Testis (tissue), 3 donors: ENCODE results near the gene IGF2R. TPM values are rescaled to one million over a fixed set of nuclear protein-coding genes. Genes with fewer than 3 reads are reported as not detected.
"Not testable (repeated sequence)": the region's sequence is repeated elsewhere in the genome, so short reads cannot be mapped to it uniquely, and the experiment has no call there.

Source experiments
- DNase-seq: peaks from one replicate; pipeline ENCODE4 v3.0.0-alpha.2; 2019
- H3K27ac ChIP-seq, 2 donors: fragments of 200-600 bp; sonication (generic); one replicate each; pipeline ENCODE4 v1.5.1; 2019
- H3K27me3 ChIP-seq: fragments of 200-600 bp; sonication (generic); one replicate; pipeline ENCODE4 v1.5.1; 2019
- H3K36me3 ChIP-seq: fragments of 200-600 bp; sonication (generic); one replicate; pipeline ENCODE4 v1.5.1; 2017; ENCODE audit warnings: low read depth; ENCODE audit errors: missing control alignments
- H3K4me1 ChIP-seq: fragments of 200-600 bp; sonication (generic); one replicate; pipeline ENCODE4 v1.5.1; 2019
- H3K4me3 ChIP-seq, 2 donors: fragments of 200-600 bp; sonication (generic); one replicate each; pipeline ENCODE4 v1.5.1; 2017 to 2019
- H3K9me3 ChIP-seq: fragments of 200-600 bp; sonication (generic); one replicate; pipeline ENCODE4 v1.5.1; 2017
- POLR2A ChIP-seq: fragments of 450-650 bp; IDR thresholded peaks from one replicate; pipeline ENCODE4 v1.6.1; 2017; ENCODE audit warnings: antibody characterized with exemption, mild to moderate bottlenecking, moderate library complexity
- whole genome bisulfite sequencing, 2 donors: methylation state at CpG; one replicate each; pipeline ENCODE4 v1.1.5; 2018; 5-methylcytosine and 5-hydroxymethylcytosine counted together
- intact Hi-C: fragments of 100-400 bp; cut with DNase I; formaldehyde crosslinking; loops from one replicate; pipeline ENCODE4 v1.15.1; 2023; ENCODE audit warnings: low total_unique reads
- polyA plus RNA-seq: library from polyadenylated mRNA; stranded (reverse); fragments of 350-450 nt; fragmentation: Illumina TruSeq; extraction: RNeasy Lipid Tissue Mini Kit (QIAGEN cat#74804); gene quantifications from one replicate; pipeline ENCODE4 v1.2.3, GENCODE V29; 2014; ENCODE audit warnings: low read depth, low replicate concordance; ENCODE audit not compliant: insufficient read depth
- total RNA-seq, 2 donors: library from RNA; depleted of rRNA; stranded (reverse); fragments of >200 nt; gene quantifications; one replicate each; pipeline ENCODE4 v1.2.3, GENCODE V29; 2016
- TF ChIP-seq, protein P1 (sequence below), 3 experiments: fragments of 450-650 bp in 2 of 3; fragments of 200-600 bp in 1 of 3; sonication (generic) in 1 of 3; IDR thresholded peaks; one replicate each; pipeline ENCODE4 v1.5.1; 2016 to 2019; ENCODE audit warnings: antibody characterized with exemption in 3 of 3, mild to moderate bottlenecking in 2 of 3, moderate library complexity in 1 of 3

Gene IGF2R
- total and polyA plus RNA-seq, 3 donors from 2014 or later: 47.3 to 109 (median 84.6) TPM

DNA sequence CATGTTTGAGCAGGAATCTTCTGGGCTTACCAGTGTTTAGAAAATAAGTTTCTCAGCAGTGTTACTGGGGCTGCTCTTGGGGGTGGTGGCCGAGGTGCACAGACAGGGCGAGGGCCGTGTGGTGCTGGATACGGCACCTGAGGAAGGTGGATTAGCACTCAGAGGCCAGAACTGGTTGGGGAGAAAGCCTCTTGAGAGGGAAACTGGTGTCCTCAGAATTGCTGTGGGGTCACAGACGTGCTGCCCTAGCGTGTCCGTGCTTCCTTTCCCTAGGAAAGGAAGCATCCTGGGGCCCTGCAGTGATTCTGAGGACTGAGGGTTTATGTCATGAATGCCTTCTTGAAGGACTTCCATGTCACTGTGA lies 120.6 kb downstream of the IGF2R start:
- H3K4me1 ChIP-seq: no peaks in the 10 kb centered on the region
- H3K27ac ChIP-seq: no peak overlapping the region

DNA sequence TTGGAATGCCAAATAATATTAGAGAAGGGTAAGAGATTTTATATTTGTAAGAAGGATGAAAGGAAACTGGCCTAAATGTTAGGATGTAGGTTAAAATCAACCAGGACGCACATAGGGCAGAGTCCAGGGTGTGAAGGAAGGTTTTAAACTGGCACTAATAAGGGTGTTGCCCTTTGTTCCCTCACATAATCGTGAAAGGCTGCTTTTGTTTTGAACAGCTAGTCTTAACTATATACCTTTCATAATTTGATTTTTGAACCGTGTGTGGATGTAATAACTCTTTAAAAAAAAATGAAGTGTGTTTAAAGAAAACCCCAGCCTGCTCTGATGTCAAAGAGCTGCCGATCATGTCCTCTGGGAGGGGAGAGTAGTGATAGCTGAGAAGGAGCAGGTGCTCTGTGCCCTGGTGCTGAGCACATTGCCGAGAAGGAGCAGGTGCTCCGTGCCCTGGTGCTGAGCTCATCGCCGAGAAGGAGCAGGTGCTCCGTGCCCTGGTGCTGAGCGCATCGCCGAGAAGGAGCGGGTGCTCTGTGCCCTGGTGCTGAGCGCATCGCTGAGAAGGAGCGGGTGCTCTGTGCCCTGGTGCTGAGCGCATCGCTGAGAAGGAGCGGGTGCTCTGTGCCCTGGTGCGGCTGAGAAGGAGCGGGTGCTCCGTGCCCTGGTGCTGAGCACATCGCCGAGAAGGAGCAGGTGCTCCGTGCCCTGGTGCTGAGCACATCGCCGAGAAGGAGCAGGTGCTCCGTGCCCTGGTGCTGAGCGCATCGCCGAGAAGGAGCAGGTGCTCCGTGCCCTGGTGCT lies 121.8 kb downstream of the IGF2R start:
- H3K9me3 ChIP-seq, H3K4me3 ChIP-seq, intact Hi-C loops, H3K27me3 ChIP-seq, H3K36me3 ChIP-seq, H3K27ac ChIP-seq, H3K4me1 ChIP-seq, DNase-seq: not testable (repeated sequence)
- WGBS, 2 donors: 90 to 96% methylated on average over 21 to 28 of the region's 32 CpGs

More for the DNA sequence above, 120.6 kb downstream of the IGF2R start:
- no peak for DNase-seq
- TF ChIP-seq POLR2A: no peak
- TF ChIP-seq, protein P1, sequence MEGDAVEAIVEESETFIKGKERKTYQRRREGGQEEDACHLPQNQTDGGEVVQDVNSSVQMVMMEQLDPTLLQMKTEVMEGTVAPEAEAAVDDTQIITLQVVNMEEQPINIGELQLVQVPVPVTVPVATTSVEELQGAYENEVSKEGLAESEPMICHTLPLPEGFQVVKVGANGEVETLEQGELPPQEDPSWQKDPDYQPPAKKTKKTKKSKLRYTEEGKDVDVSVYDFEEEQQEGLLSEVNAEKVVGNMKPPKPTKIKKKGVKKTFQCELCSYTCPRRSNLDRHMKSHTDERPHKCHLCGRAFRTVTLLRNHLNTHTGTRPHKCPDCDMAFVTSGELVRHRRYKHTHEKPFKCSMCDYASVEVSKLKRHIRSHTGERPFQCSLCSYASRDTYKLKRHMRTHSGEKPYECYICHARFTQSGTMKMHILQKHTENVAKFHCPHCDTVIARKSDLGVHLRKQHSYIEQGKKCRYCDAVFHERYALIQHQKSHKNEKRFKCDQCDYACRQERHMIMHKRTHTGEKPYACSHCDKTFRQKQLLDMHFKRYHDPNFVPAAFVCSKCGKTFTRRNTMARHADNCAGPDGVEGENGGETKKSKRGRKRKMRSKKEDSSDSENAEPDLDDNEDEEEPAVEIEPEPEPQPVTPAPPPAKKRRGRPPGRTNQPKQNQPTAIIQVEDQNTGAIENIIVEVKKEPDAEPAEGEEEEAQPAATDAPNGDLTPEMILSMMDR (IDR thresholded peaks at IDR 0.05): no peak
- H3K9me3 ChIP-seq: no peaks in the 10 kb centered on the region
- no peaks in the 10 kb centered on the region for H3K36me3 ChIP-seq
- no peak overlapping the region for H3K4me3 ChIP-seq
- 98 to 100% methylated on average over 7 of the region's 7 CpGs for WGBS, 2 donors
- H3K27me3 ChIP-seq: no peaks in the 10 kb centered on the region
- intact Hi-C loops: loop anchor here (5.0 to 10.0 kb wide), 2 partner anchors 215 to 368 kb away; no protein-coding TSS in a partner anchor

DNA sequence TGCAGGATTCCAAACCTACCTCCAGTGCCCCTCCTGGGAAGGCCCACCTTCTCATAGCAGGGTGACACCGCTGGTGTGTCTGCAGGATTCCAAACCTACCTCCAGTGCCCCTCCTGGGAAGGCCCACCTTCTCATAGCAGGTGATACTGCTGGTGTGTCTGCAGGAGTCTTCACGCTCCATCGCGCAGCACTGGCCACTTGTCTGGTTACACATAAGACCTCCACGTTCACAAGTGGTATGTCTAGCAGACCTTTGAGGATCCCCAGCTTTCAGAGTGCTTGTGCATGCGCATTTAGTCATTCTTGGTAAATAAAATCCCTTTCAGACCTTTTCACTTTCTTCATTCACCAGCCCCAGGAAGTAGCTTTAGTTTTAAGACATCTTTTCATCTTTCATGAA lies 123.3 kb downstream of the IGF2R start:
- H3K36me3 ChIP-seq, H3K4me3 ChIP-seq, H3K4me1 ChIP-seq, H3K9me3 ChIP-seq, H3K27ac ChIP-seq, intact Hi-C loops, H3K27me3 ChIP-seq, DNase-seq: not testable (repeated sequence)
- 87 to 93% methylated on average over 5 to 6 of the region's 6 CpGs for WGBS, 2 donors

DNA sequence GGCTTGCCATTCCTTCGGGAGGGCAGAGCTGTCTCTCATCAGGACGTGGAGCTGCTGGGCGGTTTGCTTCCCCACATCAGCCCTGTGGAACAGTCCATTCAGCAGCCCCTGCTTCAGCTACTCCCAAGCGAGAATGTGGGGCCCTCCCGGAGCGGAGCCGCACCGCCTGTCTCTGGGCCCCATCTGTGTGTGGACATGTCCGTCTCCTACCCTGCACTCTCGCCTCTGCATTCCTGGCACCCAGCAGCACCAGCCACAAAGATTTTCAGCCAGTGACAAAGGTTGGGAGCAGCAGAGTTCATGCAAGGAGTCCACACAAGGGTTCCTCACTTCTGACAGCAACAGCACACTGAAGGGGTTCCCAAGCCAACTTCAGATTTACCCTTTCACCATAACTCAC lies 123.7 kb downstream of the IGF2R start:
- H3K4me1 ChIP-seq: no peaks in the 10 kb centered on the region
- no peaks in the 10 kb centered on the region for H3K9me3 ChIP-seq
- H3K36me3 ChIP-seq: no peaks in the 10 kb centered on the region
- intact Hi-C loops: no loop called here
- H3K27me3 ChIP-seq: no peaks in the 10 kb centered on the region
- no peak for DNase-seq
- no peak overlapping the region for H3K27ac ChIP-seq
- 90 to 93% methylated on average over 10 of the region's 10 CpGs for WGBS, 2 donors
- no peak overlapping the region for H3K4me3 ChIP-seq
- TF ChIP-seq, protein P1 (IDR thresholded peaks at IDR 0.05): no peak
- no peak for TF ChIP-seq POLR2A

DNA sequence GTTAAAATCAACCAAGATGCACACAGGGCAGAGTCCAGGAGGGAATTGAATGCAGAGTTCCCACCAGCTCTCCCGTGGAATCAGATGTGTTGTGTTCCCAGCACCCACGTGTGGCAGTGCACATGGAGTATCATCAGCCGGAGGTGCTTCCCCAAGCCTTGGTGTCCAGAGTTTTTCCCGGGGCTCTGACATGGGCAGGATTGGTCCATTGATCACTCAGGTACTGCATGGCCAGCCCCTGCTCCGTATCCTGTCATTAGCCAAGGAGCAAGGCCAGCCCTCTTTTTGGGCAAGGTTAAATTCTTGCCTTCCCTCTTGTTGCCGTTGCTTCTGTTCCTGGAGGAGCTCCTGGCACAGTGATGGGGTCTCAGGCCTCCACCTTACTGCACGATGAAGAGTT lies 124.2 kb downstream of the IGF2R start:
- no peaks in the 10 kb centered on the region for H3K36me3 ChIP-seq
- TF ChIP-seq, protein P1 (IDR thresholded peaks at IDR 0.05): no peak
- no peak for TF ChIP-seq POLR2A
- intact Hi-C loops: no loop called here
- H3K4me3 ChIP-seq: no peak overlapping the region
- H3K27ac ChIP-seq: no peak overlapping the region
- WGBS, 2 donors: 77 to 88% methylated on average over 7 of the region's 7 CpGs
- DNase-seq: no peak
- H3K9me3 ChIP-seq: no peaks in the 10 kb centered on the region
- no peaks in the 10 kb centered on the region for H3K27me3 ChIP-seq
- H3K4me1 ChIP-seq: no peaks in the 10 kb centered on the region

DNA sequence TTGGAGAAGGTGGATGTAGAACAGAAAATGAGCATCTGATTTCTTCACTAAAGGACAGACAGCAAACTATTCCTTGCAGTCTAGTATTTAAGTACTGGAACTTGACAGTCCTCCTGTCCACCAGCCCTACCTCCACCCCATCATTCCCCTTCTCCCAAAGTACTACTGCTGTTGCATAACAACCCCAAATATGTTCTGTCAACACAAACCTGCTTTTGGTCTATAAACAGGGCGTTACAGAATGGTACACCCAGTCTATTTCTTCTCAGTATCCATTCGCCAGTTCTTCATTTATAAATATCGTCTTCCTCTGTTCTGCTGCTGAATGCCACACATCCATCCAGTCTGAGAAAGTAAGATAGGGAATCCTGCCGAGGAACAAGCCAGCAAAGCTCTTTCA lies 125.1 kb downstream of the IGF2R start:
- Histone ChIP-seq H3K4me3 (no peak overlapping the region), H3K4me1 (no peaks in the 10 kb centered on the region), H3K36me3 (no peaks in the 10 kb centered on the region), H3K9me3 (no peaks in the 10 kb centered on the region), H3K27me3 (no peaks in the 10 kb centered on the region), H3K27ac (no peak overlapping the region)
- TF ChIP-seq, protein P1 (IDR thresholded peaks at IDR 0.05): no peak
- TF ChIP-seq POLR2A: no peak
- intact Hi-C loops: no loop called here
- 90 to 91% methylated on average over 4 of the region's 4 CpGs for WGBS, 2 donors
- no peak for DNase-seq
